ENCODE data around the gene NMRK1. TPM values are rescaled to one million over a fixed set of nuclear protein-coding genes. Genes with fewer than 3 reads are reported as not detected.

The NMRK1 gene
- total and polyA plus RNA-seq, 2 donors (not counting 3 experiments of a cell fraction or from before 2014, with no cell fraction given): 24.3 to 32.6 TPM

- Histone ChIP-seq H3K4me3 (replicated peaks in 1 of 3; ENCODE audit: insufficient read depth in 1 of 3, low read depth in 1 of 3, low read length in 3 of 3) (peak overlapping the region; percentile 75 to 90 (median 79)), H3K27ac (ENCODE audit: insufficient read depth, low read depth, low read length) (peak overlapping the region; percentile 73), H3K4me2 (ENCODE audit: insufficient read depth, low read length) (peak overlapping the region; percentile 89), H3K79me2 (ENCODE audit: control insufficient read depth, insufficient read depth, low read length) (peaks cover 55% of the 10 kb centered on the region), H3K27me3 (ENCODE audit: control insufficient read depth in 2 of 2, insufficient read depth in 2 of 2, low read length in 2 of 2) (no peaks in the 10 kb centered on the region), H3K9ac (replicated peaks; ENCODE audit: extremely low read depth, insufficient read depth, low read length) (peak overlapping the region; percentile 86), H3K9me3 (replicated peaks; ENCODE audit: control insufficient read depth, insufficient read depth, low read length) (no peaks in the 10 kb centered on the region), H3K36me3 (ENCODE audit: control insufficient read depth in 2 of 2, extremely low read depth in 1 of 2, insufficient read depth in 2 of 2, low read length in 2 of 2) (no peaks in the 10 kb centered on the region), H4K20me1 (replicated peaks; ENCODE audit: control insufficient read depth, extremely low read depth, insufficient read depth, low read length) (peaks cover 2% of the 10 kb centered on the region), H3K4me1 (ENCODE audit: control insufficient read depth, extremely low read depth, insufficient read depth, low read length) (peaks cover 23% of the 10 kb centered on the region), H2AFZ (ENCODE audit: low read depth, low read length) (no peak overlapping the region), H3K9me1 (replicated peaks; ENCODE audit: control insufficient read depth, extremely low read depth, insufficient read depth, low read length) (no peaks in the 10 kb centered on the region)
- POLR2A ChIA-PET: interaction anchor here (0.7 to 2.0 kb wide), 2 partner anchors 81 to 82 kb away, joined by 3 to 11 read pairs; no protein-coding TSS in a partner anchor
- no TSS peak for BruUV-seq (replicated peaks)
- no peak for FAIRE-seq
- intact Hi-C loops (cut with micrococcal nuclease) (loop anchor here (5.0 kb wide), 1 partner anchor 148 kb away; no protein-coding TSS in a partner anchor), dilution Hi-C loops (cut with MboI; ENCODE audit: extremely low pct_ligation_motif_present, low sequenced_read_pairs) (no loop called here)
- TF ChIP-seq, protein P1, sequence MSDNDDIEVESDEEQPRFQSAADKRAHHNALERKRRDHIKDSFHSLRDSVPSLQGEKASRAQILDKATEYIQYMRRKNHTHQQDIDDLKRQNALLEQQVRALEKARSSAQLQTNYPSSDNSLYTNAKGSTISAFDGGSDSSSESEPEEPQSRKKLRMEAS (IDR thresholded peaks at IDR 0.05; ENCODE audit: insufficient read depth, insufficient read length): no peak
- TF ChIP-seq GATA2 (IDR thresholded peaks at IDR 0.05; ENCODE audit: insufficient read depth, insufficient read length, low read depth, low read length): no peak
- no peak for TF ChIP-seq JUN (IDR thresholded peaks at IDR 0.05; ENCODE audit: borderline replicate concordance, insufficient read depth, insufficient read length, low read depth)
- no peak for TF ChIP-seq POLR2A (IDR thresholded peaks at IDR 0.05; ENCODE audit: low read depth, low read length)
- TF ChIP-seq EZH2 (IDR thresholded peaks at IDR 0.05; ENCODE audit: borderline replicate concordance, low read depth, low read length, severe bottlenecking): no peak
- TF ChIP-seq POLR2AphosphoS5 (IDR thresholded peaks at IDR 0.05; ENCODE audit: insufficient read depth, low read depth, low read length): no peak
- TF ChIP-seq MYC (IDR thresholded peaks at IDR 0.05; ENCODE audit: low read depth, low read length): no peak
- no peak for TF ChIP-seq FOS (IDR thresholded peaks at IDR 0.05; ENCODE audit: borderline replicate concordance, insufficient read depth, low read length)
- TF ChIP-seq CTCF (IDR thresholded peaks at IDR 0.05; ENCODE audit: extremely low read depth in 1 of 2, insufficient read depth in 1 of 2, low read depth in 1 of 2, low read length in 2 of 2): no peak
- DNase-seq (ENCODE audit: low read depth, low spot score): no peak
- CTCF ChIA-PET: interaction anchor here (0.7 to 4.2 kb wide), 7 partner anchors 8 to 315 kb away, joined by 3 to 24 read pairs (median 4); no protein-coding TSS in a partner anchor
These were observed 1.4 kb upstream of the NMRK1 start for GRCh38 chr9:75089373-75089766.

Data from endothelial cell of umbilical vein (primary cell).